Left lung (tissue), 10 donors: ENCODE results near the gene TXNRD2. TPM values are rescaled to one million over a fixed set of nuclear protein-coding genes. Genes with fewer than 3 reads are reported as not detected.

Source experiments
- ATAC-seq: fragments of 200-7000 bp; cut with Tn5 transposase; one replicate; pipeline ENCODE4 v1.9.1; 2020; ENCODE audit warnings: moderate library complexity
- DNase-seq, 4 donors: peaks; one replicate each; pipeline ENCODE4 v3.0.0-alpha.2; 2013 to 2020
- H3K27ac ChIP-seq, 2 donors: fragments of 200-600 bp; sonication (generic) in 1 of 2; one replicate each; pipeline versions ENCODE4 v1.5.0 to v1.8.0; 2020 to 2021
- H3K27me3 ChIP-seq, 2 donors: fragments of 200-600 bp; sonication (generic) in 1 of 2; one replicate each; pipeline versions ENCODE4 v1.5.0 to v1.8.0; 2020 to 2021
- H3K36me3 ChIP-seq, 2 donors: fragments of 200-600 bp; sonication (generic) in 1 of 2; one replicate each; pipeline versions ENCODE4 v1.5.0 to v1.8.0; 2020 to 2021
- H3K4me1 ChIP-seq, 2 donors: fragments of 200-600 bp; one replicate each; pipeline ENCODE4 v1.8.0; 2021
- H3K4me3 ChIP-seq, 2 donors: fragments of 200-600 bp; sonication (generic) in 1 of 2; one replicate each; pipeline versions ENCODE4 v1.5.0 to v1.8.0; 2020 to 2021; ENCODE audit warnings: mild to moderate bottlenecking in 1 of 2
- H3K9me3 ChIP-seq, 2 donors: fragments of 200-600 bp; sonication (generic) in 1 of 2; one replicate each; pipeline versions ENCODE4 v1.5.0 to v1.8.0; 2020 to 2021
- CTCF ChIP-seq, 2 donors: fragments of 200-600 bp; sonication (generic) in 1 of 2; IDR thresholded peaks; one replicate each; pipeline versions ENCODE4 v1.5.0 to v1.8.0; 2021; ENCODE audit warnings: antibody characterized with exemption in 2 of 2
- intact Hi-C, 2 donors: fragments of 100-400 bp; cut with DNase I; formaldehyde crosslinking; loops; one replicate each; pipeline versions ENCODE4 v1.11.2 to v1.14.2; 2022
- polyA plus RNA-seq, 6 donors: library from polyadenylated mRNA; unstranded; fragments of 120-200 nt; gene quantifications; one replicate each; pipeline ENCODE4 v1.2.1, GENCODE V29; 2013; ENCODE audit not compliant: insufficient read length in 6 of 6
- total RNA-seq, 2 donors: library from RNA; stranded (reverse); fragmentation: NEBNext Ultra II Directional; extraction: Animal tissue kit (Norgen Biotek cat#: 25700); gene quantifications; one replicate each; pipeline ENCODE4 v1.2.1, GENCODE V29; 2021
- donor health status: DM: no; HTN: yes; CAD: no.
- donor health status: DM: no; HTN: no; CAD: no.

The TXNRD2 gene
- total and polyA plus RNA-seq, 8 donors = 17.6 to 42.8 (median 22.2) TPM

- intact Hi-C loops = no loop called here
- DNase-seq (no peak), ATAC-seq (no peak)
- no peaks in the 10 kb centered on the region for H3K9me3 ChIP-seq
- peaks cover 0 to 85% of the 10 kb centered on the region in 2 donors for H3K36me3 ChIP-seq
- TF ChIP-seq CTCF (IDR thresholded peaks at IDR 0.05) = no peak
- no peak overlapping the region for H3K4me3 ChIP-seq
- H3K4me1 ChIP-seq = no peaks in the 10 kb centered on the region
- no peak overlapping the region for H3K27ac ChIP-seq
- no peaks in the 10 kb centered on the region for H3K27me3 ChIP-seq
Observed at GRCh38 chr22:19897726-19898125, 43.9 kb downstream of the TXNRD2 start.

- H3K9me3 ChIP-seq = no peaks in the 10 kb centered on the region
- no peak for TF ChIP-seq CTCF (IDR thresholded peaks at IDR 0.05)
- no peaks in the 10 kb centered on the region for H3K27me3 ChIP-seq
- H3K4me1 ChIP-seq = peaks cover 0 to 8% of the 10 kb centered on the region in 2 donors
- DNase-seq (peak in 1 of 4 donors; percentile 71), ATAC-seq (no peak)
- no peak overlapping the region for H3K4me3 ChIP-seq
- peaks cover 0 to 83% of the 10 kb centered on the region in 2 donors for H3K36me3 ChIP-seq
- H3K27ac ChIP-seq = no peak overlapping the region
- intact Hi-C loops = no loop called here
Observed at GRCh38 chr22:19896665-19897355, 44.8 kb downstream of the TXNRD2 start.

- Histone ChIP-seq H3K27me3 (no peaks in the 10 kb centered on the region), H3K4me1 (peaks cover 0 to 19% of the 10 kb centered on the region in 2 donors), H3K4me3 (no peak overlapping the region), H3K27ac (no peak overlapping the region), H3K9me3 (no peaks in the 10 kb centered on the region), H3K36me3 (peaks cover 0 to 68% of the 10 kb centered on the region in 2 donors)
- intact Hi-C loops = no loop called here
- DNase-seq (peak in 1 of 4 donors; percentile 65), ATAC-seq (no peak)
- TF ChIP-seq CTCF (IDR thresholded peaks at IDR 0.05) = no peak
Observed at GRCh38 chr22:19895160-19895849, 46.3 kb downstream of the TXNRD2 start.

GRCh38 chr22:19893363-19893762 is 48.3 kb downstream of the TXNRD2 start:
- TF ChIP-seq CTCF (IDR thresholded peaks at IDR 0.05) = no peak
- Histone ChIP-seq H3K27me3 (no peaks in the 10 kb centered on the region), H3K4me3 (no peak overlapping the region), H3K36me3 (peaks cover 0 to 61% of the 10 kb centered on the region in 2 donors), H3K4me1 (peaks cover 0 to 19% of the 10 kb centered on the region in 2 donors), H3K9me3 (no peaks in the 10 kb centered on the region), H3K27ac (no peak overlapping the region)
- ATAC-seq (no peak), DNase-seq (no peak)
- intact Hi-C loops = no loop called here

GRCh38 chr22:19892925-19893324 is 48.7 kb downstream of the TXNRD2 start:
- intact Hi-C loops = no loop called here
- Histone ChIP-seq H3K4me3 (no peak overlapping the region), H3K4me1 (peaks cover 0 to 20% of the 10 kb centered on the region in 2 donors), H3K9me3 (no peaks in the 10 kb centered on the region), H3K27me3 (no peaks in the 10 kb centered on the region), H3K27ac (no peak overlapping the region), H3K36me3 (peaks cover 0 to 57% of the 10 kb centered on the region in 2 donors)
- ATAC-seq = no peak
- DNase-seq = no peak
- TF ChIP-seq CTCF (IDR thresholded peaks at IDR 0.05) = no peak
